ENCODE data around the gene NRIP1. TPM values are rescaled to one million over a fixed set of nuclear protein-coding genes. Genes with fewer than 3 reads are reported as not detected.

Gene NRIP1
- total and polyA plus RNA-seq, 10 donors: 5.2 to 67.8 (median 51.8) TPM

- H3K4me1 ChIP-seq: peaks cover 0 to 28% (median 10%) of the 10 kb centered on the region in 6 donors
- H3K27ac ChIP-seq: no peak overlapping the region
- intact Hi-C loops (cut with DNase I; ENCODE audit: low total_unique reads): no loop called here
- H3K36me3 ChIP-seq: peaks cover 0 to 6% (median 0%) of the 10 kb centered on the region in 6 donors
- H3K27me3 ChIP-seq (replicated peaks in 1 of 7): no peaks in the 10 kb centered on the region
- no peaks in the 10 kb centered on the region for H3K9me3 ChIP-seq
- TF ChIP-seq POLR2A (IDR thresholded peaks at IDR 0.05): no peak
- TF ChIP-seq POLR2AphosphoS5 (IDR thresholded peaks at IDR 0.05): no peak
- TF ChIP-seq CTCF (IDR thresholded peaks at IDR 0.05 in 8 of 11, conservative IDR thresholded peaks at IDR 0.05 in 3 of 11): no peak
- DNase-seq: no peak
- 74 to 83% (median 75%) methylated on average over 6 of the region's 6 CpGs for WGBS, 5 donors
- no peak overlapping the region for H3K4me3 ChIP-seq
Measured at GRCh38 chr21:14975136-14975919, 89.5 kb downstream of the NRIP1 start.

- Histone ChIP-seq H3K27me3 (replicated peaks in 1 of 7) (no peaks in the 10 kb centered on the region), H3K27ac (no peak overlapping the region), H3K4me1 (peaks cover 0 to 8% (median 1%) of the 10 kb centered on the region in 6 donors), H3K4me3 (no peak overlapping the region), H3K36me3 (peaks cover 0 to 22% (median 9%) of the 10 kb centered on the region in 6 donors), H3K9me3 (no peaks in the 10 kb centered on the region)
- TF ChIP-seq POLR2A (IDR thresholded peaks at IDR 0.05) (no peak), CTCF (IDR thresholded peaks at IDR 0.05 in 8 of 11, conservative IDR thresholded peaks at IDR 0.05 in 3 of 11) (no peak), POLR2AphosphoS5 (IDR thresholded peaks at IDR 0.05) (no peak)
- DNase-seq: no peak
- 95 to 97% (median 97%) methylated on average over 6 of the region's 6 CpGs for WGBS, 5 donors
- intact Hi-C loops (cut with DNase I; ENCODE audit: low total_unique reads): no loop called here
Measured at GRCh38 chr21:14972678-14973077, 92.1 kb downstream of the NRIP1 start.

- peaks cover 0 to 38% (median 25%) of the 10 kb centered on the region in 6 donors for H3K36me3 ChIP-seq
- intact Hi-C loops (cut with DNase I; ENCODE audit: low total_unique reads): no loop called here
- H3K27me3 ChIP-seq (replicated peaks in 1 of 7): no peaks in the 10 kb centered on the region
- no peak for DNase-seq
- 75 to 89% (median 81%) methylated on average over 1 of the region's 1 CpG for WGBS, 5 donors
- no peaks in the 10 kb centered on the region for H3K9me3 ChIP-seq
- peaks cover 0 to 8% (median 0%) of the 10 kb centered on the region in 6 donors for H3K4me1 ChIP-seq
- H3K27ac ChIP-seq: no peak overlapping the region
- no peak overlapping the region for H3K4me3 ChIP-seq
- TF ChIP-seq POLR2AphosphoS5 (IDR thresholded peaks at IDR 0.05): no peak
- no peak for TF ChIP-seq CTCF (IDR thresholded peaks at IDR 0.05 in 8 of 11, conservative IDR thresholded peaks at IDR 0.05 in 3 of 11)
- no peak for TF ChIP-seq POLR2A (IDR thresholded peaks at IDR 0.05)
Measured at GRCh38 chr21:14968821-14969220, 96.0 kb downstream of the NRIP1 start.

- H3K9me3 ChIP-seq: no peaks in the 10 kb centered on the region
- TF ChIP-seq CTCF (IDR thresholded peaks at IDR 0.05 in 8 of 11, conservative IDR thresholded peaks at IDR 0.05 in 3 of 11): no peak
- no peak for TF ChIP-seq POLR2AphosphoS5 (IDR thresholded peaks at IDR 0.05)
- TF ChIP-seq POLR2A (IDR thresholded peaks at IDR 0.05): no peak
- H3K4me3 ChIP-seq: no peak overlapping the region
- peaks cover 0 to 8% (median 0%) of the 10 kb centered on the region in 6 donors for H3K4me1 ChIP-seq
- DNase-seq: no peak
- H3K27me3 ChIP-seq (replicated peaks in 1 of 7): no peaks in the 10 kb centered on the region
- peaks cover 0 to 38% (median 25%) of the 10 kb centered on the region in 6 donors for H3K36me3 ChIP-seq
- intact Hi-C loops (cut with DNase I; ENCODE audit: low total_unique reads): no loop called here
- WGBS, 5 donors: 91 to 98% (median 96%) methylated on average over 5 of the region's 5 CpGs
- no peak overlapping the region for H3K27ac ChIP-seq
Measured at GRCh38 chr21:14968029-14968428, 96.8 kb downstream of the NRIP1 start.

Data from spleen (tissue), 11 donors.